Choroid plexus epithelial cell (primary cell): ENCODE data around the gene TOR4A.

Experiments
- DNase-seq: peaks from one replicate; pipeline ENCODE4 v3.0.0-alpha.2; 2010; ENCODE audit warnings: low read depth
- H3K4me3 ChIP-seq: 2 replicates; pipeline ENCODE4 v1.5.1; 2011; ENCODE audit warnings: low read depth, mild to moderate bottlenecking, control low read depth, low read length, moderate library complexity
- CTCF ChIP-seq: conservative IDR thresholded peaks from 2 replicates; pipeline ENCODE4 v1.5.1; 2011; ENCODE audit warnings: low read depth, mild to moderate bottlenecking, control low read depth, inconsistent platforms, low read length, moderate library complexity

TOR4A gene

GRCh38 chr9:137308057-137308619 is 30.6 kb downstream of the TOR4A start:
- H3K4me3 ChIP-seq = no peak overlapping the region
- TF ChIP-seq CTCF = no peak
- no peak for DNase-seq

GRCh38 chr9:137309368-137310188 is 32.1 kb downstream of the TOR4A start:
- no peak overlapping the region for H3K4me3 ChIP-seq
- no peak for DNase-seq
- no peak for TF ChIP-seq CTCF

GRCh38 chr9:137310189-137311052 is 32.9 kb downstream of the TOR4A start:
- no peak overlapping the region for H3K4me3 ChIP-seq
- DNase-seq = no peak
- no peak for TF ChIP-seq CTCF

GRCh38 chr9:137311171-137311985 is 33.9 kb downstream of the TOR4A start:
- no peak overlapping the region for H3K4me3 ChIP-seq
- no peak for TF ChIP-seq CTCF
- no peak for DNase-seq

GRCh38 chr9:137311986-137312851 is 34.7 kb downstream of the TOR4A start:
- DNase-seq = no peak
- no peak overlapping the region for H3K4me3 ChIP-seq
- no peak for TF ChIP-seq CTCF
